NB4 (cell line): ENCODE results near the gene RHOH.
"Not testable (repeated sequence)": the region's sequence is repeated elsewhere in the genome, so short reads cannot be mapped to it uniquely, and the experiment has no call there.

Experiments used
- DNase-seq: peaks from one replicate; pipeline ENCODE4 v3.0.0; 2010; ENCODE audit warnings: low read depth
- H3K4me3 ChIP-seq: one replicate; pipeline ENCODE4 v1.5.1; 2011; ENCODE audit warnings: mild to moderate bottlenecking, low read depth, low read length, moderate library complexity
- CTCF ChIP-seq: IDR thresholded peaks from one replicate; pipeline ENCODE4 v1.5.1; 2012; ENCODE audit warnings: low read depth, low read length
- MYC ChIP-seq: IDR thresholded peaks from 2 replicates; pipeline ENCODE4 v1.6.1; 2011; ENCODE audit warnings: low read depth, low read length
- POLR2A ChIP-seq: IDR thresholded peaks from 2 replicates; pipeline ENCODE4 v1.6.1; 2011; ENCODE audit warnings: mild to moderate bottlenecking; ENCODE audit not compliant: insufficient read length; ENCODE audit errors: extremely low read depth
- TF ChIP-seq, protein P1 (sequence below): IDR thresholded peaks from 2 replicates; pipeline ENCODE4 v1.6.1; 2011; ENCODE audit warnings: low read depth, low read length

Gene RHOH

DNA sequence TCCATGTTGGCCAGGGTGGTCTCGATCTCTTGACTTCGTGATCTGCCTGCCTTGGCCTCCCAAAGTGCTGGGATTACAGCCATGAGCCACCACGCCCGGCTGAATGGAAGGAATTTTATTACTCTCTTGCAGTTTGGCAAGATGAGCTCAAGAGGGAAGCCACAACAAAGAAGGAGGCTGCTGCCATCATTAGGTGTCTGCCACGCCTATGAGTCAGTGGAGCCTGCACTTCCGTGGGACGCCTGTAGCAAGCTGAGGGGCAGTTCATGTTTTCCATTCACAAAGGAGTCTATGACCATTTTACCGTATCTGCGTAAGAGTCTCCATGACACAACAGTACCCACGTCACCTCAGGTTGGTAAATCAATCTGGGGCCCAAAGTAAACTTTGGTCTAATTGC, 87.1 kb downstream of the RHOH start:
- TF ChIP-seq POLR2A (no peak), MYC (no peak), CTCF (no peak)
- TF ChIP-seq, protein P1, sequence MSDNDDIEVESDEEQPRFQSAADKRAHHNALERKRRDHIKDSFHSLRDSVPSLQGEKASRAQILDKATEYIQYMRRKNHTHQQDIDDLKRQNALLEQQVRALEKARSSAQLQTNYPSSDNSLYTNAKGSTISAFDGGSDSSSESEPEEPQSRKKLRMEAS: no peak
- no peak overlapping the region for H3K4me3 ChIP-seq
- DNase-seq: peak; percentile 61

DNA sequence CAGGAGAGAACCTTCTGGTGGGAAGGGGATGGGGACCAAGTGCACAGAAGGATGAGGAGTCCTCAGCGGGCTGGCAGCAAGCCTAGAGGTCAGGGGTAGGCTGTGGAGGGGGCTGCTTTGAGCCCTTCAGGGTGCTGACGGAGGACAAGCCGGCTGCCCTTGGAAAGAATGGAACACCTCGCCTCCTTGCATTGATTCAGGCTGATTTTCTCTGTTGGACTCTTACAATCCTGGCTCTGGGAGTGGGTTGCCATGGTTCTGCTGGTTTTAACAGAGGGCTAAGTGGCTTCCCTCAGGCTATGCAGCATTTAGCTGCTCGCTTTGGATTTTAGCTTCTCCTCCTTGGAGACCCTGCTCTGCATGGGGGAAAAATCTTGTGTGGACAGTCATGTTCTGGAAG, 88.9 kb downstream of the RHOH start:
- TF ChIP-seq CTCF (no peak), MYC (no peak), POLR2A (no peak)
- TF ChIP-seq, protein P1: no peak
- no peak for DNase-seq
- H3K4me3 ChIP-seq: no peak overlapping the region

DNA sequence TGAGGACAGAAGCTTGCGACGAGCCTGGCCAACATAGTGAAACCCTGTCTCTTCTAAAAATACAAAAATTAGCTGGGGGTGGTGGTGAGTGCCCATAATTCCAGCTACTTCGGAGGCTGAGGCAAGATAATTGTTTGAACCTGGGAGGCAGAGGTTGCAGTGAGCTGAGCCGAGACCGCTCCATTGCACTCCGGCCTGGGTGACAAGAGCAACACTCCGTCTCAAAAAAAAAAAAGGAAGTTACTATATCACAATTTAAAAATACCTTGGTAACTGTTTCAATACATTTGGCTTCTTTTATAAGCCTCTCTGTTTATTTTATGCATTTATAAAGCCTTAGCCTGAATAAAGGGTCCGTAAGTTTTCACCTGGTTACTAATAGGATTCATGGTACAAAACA, 91.7 kb downstream of the RHOH start:
- DNase-seq: no peak
- TF ChIP-seq MYC (no peak), POLR2A (no peak), CTCF (no peak)
- TF ChIP-seq, protein P1: no peak
- no peak overlapping the region for H3K4me3 ChIP-seq

DNA sequence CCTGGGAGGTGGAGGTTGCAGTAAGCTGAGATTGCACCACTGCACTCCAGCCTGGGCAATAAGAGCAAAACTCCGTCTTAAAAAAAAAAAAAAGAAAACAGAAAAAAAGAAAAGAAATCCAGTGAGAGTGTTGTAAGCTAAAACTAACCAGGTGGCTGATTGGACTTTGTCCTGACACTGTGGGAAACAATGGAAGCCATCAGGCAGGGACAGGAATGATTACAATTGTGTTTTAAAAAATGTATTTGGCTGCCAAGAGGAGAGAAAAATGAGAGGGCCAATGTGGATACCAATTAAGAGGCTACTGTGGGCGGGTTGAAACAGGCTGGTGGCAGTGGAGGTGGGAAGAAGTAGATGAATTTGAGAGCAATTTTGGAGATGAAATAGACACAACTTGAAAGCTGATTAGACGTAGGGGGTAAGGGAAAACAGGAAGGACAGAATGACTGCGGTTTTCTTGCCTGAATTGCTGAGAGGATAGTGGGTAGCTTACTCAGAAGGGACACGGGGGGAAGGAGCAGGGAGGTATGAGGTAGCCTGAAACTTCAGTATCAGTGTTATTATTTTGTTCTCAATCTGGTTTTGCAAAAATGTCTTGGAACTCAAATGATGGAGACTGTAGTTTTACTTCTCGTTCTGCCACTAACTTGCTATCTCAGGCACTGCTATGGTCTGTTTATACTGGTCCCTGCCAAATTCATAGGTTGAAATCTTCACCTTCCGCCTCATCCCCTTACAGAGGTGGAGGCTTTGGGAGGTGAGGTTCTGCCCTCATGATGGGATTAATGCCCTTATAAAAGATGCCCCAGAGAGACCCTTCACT, 92.7 kb downstream of the RHOH start:
- DNase-seq: peak; percentile 71

DNA sequence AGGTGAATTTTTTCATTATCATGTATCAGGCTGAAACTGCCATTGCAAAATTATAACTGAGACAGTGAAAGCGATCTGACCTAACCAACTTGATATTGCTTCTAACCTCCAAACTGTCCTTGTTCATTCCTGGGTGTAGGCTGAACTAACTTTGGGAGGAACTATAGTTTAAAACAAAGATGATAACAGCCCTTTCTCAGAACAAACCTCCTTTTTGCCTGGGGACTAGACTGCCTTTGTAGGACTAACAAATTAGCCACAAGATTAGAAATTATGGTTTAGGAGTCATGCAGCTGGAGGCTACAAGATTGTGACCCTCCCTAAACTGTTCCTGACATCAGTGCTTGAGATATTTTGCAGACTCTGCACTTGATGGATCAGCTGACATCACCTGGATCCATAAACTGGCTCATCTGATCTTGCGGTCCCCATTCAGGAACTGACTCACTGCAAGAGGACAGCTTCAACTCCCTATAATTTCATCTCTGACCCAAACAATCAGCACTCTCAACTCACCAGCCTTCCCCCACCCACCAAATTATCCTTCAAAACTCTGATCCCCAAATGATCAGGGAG, 93.9 kb downstream of the RHOH start:
- not testable (repeated sequence) for H3K4me3 ChIP-seq
- peak; percentile 65 for DNase-seq

More for the DNA sequence above, 92.7 kb downstream of the RHOH start:
- H3K4me3 ChIP-seq: no peak overlapping the region
- TF ChIP-seq POLR2A: no peak
- TF ChIP-seq CTCF: no peak
- TF ChIP-seq, protein P1: no peak
- TF ChIP-seq MYC: no peak

GRCh38 chr4:40292313-40292759, 95.5 kb downstream of the RHOH start:
- H3K4me3 ChIP-seq: no peak overlapping the region
- TF ChIP-seq, protein P1: peak; percentile 36; the same call in 1 of the 2 replicates
- TF ChIP-seq POLR2A: no peak
- TF ChIP-seq MYC: 0 out of 2 replicates have a peak, but pooled peaks have one; percentile 31
- DNase-seq: peak; percentile 75
